Measurements from ENCODE around the gene KAZN. TPM values are rescaled to one million over a fixed set of nuclear protein-coding genes. Genes with fewer than 3 reads are reported as not detected.

Gene KAZN
- total and polyA plus RNA-seq, 2 of the 8 experiments (the other 6 are each of a cell fraction or from before 2014, with no cell fraction given), result 3.7 to 11.8 TPM

DNA sequence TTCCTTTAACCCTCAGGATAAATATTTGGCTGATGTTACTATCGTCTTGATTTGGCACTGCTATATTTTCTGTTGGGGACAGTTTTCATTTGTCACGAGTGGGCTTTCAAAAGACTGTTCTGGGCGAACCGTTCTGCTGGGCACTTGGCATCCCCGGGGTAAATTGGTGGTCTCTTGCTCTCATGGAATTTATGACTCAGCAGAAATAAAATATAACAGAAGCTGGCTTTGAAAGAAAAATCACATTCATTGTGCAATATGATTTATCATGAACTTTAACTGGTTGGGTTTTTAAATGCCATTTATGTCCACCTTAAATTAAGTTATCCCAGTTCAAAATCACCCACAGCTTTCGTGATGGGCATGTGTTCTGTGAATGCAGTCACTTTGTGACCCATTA, 147.3 kb downstream of the KAZN start (continued):
- TF ChIP-seq, protein P1, sequence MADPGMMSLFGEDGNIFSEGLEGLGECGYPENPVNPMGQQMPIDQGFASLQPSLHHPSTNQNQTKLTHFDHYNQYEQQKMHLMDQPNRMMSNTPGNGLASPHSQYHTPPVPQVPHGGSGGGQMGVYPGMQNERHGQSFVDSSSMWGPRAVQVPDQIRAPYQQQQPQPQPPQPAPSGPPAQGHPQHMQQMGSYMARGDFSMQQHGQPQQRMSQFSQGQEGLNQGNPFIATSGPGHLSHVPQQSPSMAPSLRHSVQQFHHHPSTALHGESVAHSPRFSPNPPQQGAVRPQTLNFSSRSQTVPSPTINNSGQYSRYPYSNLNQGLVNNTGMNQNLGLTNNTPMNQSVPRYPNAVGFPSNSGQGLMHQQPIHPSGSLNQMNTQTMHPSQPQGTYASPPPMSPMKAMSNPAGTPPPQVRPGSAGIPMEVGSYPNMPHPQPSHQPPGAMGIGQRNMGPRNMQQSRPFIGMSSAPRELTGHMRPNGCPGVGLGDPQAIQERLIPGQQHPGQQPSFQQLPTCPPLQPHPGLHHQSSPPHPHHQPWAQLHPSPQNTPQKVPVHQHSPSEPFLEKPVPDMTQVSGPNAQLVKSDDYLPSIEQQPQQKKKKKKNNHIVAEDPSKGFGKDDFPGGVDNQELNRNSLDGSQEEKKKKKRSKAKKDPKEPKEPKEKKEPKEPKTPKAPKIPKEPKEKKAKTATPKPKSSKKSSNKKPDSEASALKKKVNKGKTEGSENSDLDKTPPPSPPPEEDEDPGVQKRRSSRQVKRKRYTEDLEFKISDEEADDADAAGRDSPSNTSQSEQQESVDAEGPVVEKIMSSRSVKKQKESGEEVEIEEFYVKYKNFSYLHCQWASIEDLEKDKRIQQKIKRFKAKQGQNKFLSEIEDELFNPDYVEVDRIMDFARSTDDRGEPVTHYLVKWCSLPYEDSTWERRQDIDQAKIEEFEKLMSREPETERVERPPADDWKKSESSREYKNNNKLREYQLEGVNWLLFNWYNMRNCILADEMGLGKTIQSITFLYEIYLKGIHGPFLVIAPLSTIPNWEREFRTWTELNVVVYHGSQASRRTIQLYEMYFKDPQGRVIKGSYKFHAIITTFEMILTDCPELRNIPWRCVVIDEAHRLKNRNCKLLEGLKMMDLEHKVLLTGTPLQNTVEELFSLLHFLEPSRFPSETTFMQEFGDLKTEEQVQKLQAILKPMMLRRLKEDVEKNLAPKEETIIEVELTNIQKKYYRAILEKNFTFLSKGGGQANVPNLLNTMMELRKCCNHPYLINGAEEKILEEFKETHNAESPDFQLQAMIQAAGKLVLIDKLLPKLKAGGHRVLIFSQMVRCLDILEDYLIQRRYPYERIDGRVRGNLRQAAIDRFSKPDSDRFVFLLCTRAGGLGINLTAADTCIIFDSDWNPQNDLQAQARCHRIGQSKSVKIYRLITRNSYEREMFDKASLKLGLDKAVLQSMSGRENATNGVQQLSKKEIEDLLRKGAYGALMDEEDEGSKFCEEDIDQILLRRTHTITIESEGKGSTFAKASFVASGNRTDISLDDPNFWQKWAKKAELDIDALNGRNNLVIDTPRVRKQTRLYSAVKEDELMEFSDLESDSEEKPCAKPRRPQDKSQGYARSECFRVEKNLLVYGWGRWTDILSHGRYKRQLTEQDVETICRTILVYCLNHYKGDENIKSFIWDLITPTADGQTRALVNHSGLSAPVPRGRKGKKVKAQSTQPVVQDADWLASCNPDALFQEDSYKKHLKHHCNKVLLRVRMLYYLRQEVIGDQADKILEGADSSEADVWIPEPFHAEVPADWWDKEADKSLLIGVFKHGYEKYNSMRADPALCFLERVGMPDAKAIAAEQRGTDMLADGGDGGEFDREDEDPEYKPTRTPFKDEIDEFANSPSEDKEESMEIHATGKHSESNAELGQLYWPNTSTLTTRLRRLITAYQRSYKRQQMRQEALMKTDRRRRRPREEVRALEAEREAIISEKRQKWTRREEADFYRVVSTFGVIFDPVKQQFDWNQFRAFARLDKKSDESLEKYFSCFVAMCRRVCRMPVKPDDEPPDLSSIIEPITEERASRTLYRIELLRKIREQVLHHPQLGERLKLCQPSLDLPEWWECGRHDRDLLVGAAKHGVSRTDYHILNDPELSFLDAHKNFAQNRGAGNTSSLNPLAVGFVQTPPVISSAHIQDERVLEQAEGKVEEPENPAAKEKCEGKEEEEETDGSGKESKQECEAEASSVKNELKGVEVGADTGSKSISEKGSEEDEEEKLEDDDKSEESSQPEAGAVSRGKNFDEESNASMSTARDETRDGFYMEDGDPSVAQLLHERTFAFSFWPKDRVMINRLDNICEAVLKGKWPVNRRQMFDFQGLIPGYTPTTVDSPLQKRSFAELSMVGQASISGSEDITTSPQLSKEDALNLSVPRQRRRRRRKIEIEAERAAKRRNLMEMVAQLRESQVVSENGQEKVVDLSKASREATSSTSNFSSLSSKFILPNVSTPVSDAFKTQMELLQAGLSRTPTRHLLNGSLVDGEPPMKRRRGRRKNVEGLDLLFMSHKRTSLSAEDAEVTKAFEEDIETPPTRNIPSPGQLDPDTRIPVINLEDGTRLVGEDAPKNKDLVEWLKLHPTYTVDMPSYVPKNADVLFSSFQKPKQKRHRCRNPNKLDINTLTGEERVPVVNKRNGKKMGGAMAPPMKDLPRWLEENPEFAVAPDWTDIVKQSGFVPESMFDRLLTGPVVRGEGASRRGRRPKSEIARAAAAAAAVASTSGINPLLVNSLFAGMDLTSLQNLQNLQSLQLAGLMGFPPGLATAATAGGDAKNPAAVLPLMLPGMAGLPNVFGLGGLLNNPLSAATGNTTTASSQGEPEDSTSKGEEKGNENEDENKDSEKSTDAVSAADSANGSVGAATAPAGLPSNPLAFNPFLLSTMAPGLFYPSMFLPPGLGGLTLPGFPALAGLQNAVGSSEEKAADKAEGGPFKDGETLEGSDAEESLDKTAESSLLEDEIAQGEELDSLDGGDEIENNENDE (IDR thresholded peaks at IDR 0.05; ENCODE audit: insufficient replicate concordance, low read length), result no peak
